GM21723 (cell line): ENCODE measurements around the gene PDZD2.

Experiments
- ATAC-seq: cut with Tn5 transposase; IDR thresholded peaks from one replicate; pipeline ENCODE4 v1.9.1; 2021; ENCODE audit warnings: mild to moderate bottlenecking, moderate library complexity; ENCODE audit not compliant: unreplicated experiment

PDZD2 gene

DNA sequence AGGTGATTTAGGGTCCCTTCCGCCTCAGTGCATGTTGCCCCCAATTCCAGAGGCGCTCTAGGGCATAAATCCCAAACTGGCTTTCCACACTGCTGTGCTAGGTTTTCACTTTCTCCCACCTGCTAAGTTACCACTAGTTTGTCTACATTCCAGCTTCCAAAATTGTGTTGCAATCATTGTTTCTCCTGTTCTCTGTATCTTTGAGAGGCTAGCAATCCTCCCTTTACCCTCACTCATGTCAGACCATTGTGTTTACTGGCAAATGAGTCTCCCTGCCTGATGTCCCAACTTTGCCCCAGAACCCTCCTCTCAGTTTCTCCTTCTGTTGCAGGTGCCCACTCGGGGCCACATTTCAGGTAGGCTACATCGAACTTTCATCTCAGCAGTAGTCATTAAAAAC is 221.3 kb downstream of the PDZD2 start:
- ATAC-seq: no peak

DNA sequence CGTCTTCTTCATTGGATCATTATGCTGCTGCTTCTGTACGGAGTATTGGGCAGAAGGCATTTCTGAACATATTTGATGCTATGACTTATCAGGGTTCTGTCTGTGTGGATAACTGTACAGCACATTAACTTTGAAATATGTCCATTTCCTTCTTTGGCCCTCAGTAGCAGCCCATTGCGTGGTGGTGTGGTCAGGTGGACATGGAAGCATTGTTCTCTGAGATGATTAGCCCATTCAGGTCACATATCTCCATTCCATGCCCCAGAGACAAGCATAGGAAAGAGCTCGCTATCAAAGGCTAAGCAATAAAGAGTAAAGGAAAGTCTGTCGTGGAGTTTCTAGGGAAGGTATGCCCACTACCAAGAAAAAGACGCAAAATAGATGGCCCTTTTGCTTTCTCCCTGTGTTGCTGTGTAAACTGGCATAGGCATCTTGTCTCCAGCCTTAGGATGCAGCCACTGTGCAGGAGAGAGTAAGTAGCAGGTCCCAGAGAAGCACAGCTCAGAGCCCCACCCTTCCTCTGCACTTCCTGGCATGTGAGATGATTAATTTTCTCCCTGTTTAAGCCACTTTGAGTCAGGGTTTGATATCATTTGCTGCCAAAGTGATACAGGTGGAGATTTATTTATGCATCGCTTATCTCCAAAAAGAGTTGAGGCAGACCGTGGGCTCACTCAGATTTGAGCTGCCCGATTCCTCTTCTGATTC is 221.9 kb downstream of the PDZD2 start:
- ATAC-seq: no peak

DNA sequence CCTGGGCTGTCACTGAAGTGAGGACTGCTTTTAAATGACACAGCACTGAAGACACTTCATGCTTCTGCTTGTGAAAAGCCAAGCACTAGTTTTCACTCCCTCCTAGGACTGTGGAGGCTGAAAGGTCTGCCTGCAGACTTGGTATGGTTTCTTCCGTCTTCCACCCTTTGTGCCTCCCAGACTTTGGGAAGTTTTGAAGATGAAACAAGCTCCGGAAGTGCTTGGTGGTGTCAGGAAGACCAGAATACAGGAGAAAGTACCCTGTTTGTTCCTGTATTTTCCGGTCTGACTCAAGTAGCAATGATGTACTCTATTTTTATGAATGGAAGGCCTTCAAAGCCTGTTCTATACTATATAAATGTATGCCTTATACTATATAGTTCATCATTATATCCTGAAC is 222.7 kb downstream of the PDZD2 start:
- ATAC-seq: no peak

DNA sequence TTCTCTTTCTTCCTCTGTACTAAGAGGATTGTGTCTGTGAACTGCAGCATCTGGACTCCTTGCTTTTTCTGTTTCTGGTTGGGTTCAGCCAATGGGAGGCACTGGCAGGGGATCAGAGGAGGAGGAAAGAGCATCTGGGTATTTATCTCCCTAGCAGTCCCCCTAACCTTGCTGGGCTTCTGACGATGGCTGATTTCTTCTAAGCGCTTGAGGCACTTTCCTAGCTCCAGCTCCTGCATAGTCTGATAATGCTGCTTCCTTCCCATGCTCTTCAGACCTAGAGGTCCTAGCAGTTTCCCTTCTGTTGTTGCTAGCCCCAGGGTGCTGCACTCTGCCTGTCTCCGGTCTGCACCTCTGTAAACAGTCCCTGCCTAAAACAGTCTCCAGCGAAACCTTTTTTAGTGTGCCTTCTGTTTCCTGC is 225.1 kb downstream of the PDZD2 start:
- no peak for ATAC-seq

DNA sequence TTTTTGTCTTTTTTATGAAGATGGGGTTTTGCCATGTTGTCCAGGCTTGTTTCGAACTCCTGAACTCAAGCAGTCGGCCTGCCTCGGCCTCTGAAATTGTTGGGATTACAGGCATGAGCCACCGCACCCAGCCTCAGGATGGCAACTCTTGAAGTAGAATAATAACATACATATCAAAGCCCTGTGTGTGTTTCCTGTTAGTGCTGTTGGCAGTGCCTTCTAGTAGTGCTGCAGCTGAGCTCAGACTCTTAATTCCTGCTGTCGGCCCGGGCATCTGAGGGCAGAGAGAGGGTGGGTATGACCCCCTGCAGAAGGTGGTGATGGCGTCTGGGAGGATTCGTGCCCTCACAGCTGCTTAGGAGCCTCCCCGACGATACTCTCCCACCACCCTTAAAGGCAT is 227.2 kb downstream of the PDZD2 start:
- no peak for ATAC-seq

DNA sequence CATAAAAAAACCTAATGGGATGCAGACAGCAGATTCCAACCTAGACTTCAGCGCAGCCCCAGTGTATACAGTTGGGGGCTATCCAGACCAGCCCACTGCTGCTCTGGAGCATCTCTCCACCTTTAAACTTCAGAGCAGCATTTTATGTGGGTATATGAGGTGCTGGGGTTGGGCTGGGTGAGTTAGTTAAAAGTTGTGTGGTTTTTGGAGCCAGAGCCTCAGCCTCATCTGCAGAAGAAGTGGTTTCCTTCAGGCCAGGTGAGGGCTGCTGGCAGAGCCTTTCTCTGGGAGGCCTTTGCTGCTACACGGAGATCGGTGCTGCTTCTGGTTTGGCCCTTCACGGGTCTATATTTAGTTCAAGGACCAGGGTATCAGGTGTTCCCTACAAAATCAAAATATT is 228.3 kb downstream of the PDZD2 start:
- no peak for ATAC-seq

DNA sequence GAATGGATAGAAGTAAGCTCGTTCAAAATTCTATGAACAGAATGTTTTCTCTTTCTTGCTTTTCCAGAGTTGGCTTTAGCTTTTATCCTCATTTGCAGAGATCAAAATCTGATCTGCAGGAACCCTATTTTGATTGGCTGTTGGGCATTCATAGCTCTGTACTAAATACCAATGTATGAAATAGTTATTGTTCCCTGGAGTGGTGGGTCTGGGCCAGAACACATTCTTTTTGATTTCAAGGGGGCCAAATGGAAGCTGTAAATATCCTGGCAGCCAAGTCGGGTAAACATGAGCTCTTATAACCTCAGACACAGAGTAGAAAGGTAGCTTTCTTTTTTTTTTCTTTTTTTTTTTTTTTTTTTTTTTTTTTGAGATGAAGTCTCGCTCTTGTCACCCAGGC is 241.5 kb downstream of the PDZD2 start:
- no peak for ATAC-seq

DNA sequence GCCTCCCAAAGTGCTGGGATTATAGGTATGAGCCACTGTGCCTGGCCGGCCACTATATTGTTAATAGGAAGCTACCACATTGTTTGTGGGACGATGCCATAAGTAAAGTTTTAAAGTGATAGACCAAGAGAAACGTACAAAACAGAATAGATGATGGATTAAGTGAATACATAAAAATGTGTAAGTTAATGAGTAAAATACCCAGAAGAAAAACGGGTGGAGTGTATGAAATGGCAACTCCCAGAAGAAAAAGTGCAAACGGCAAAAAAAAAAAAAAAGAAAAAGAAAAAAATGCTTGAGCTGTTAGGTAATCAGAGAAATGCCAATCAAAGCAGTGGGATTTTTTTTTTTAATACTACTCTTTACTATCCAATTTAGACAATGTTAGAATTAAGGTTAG is 246.0 kb downstream of the PDZD2 start:
- no peak for ATAC-seq

DNA sequence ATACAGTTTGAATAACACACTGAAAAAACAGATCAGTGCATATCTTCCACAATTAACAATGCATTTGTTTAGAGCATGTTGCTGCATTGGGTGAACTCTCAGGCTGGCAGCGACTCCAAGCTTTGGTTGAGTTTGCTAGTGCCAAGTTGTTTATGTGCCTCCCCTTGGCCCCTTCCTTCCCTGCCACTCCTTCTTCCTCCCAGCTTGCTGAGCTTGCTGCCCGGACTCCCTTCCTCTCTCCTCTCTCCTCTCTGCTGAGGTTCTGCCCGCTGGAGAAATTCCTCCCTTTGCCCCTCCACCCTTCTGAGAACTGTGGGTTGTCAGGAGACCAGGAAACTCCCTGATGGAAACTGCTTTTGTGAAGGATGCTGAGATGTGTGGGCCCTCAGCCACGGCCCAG is 247.3 kb downstream of the PDZD2 start:
- no peak for ATAC-seq

DNA sequence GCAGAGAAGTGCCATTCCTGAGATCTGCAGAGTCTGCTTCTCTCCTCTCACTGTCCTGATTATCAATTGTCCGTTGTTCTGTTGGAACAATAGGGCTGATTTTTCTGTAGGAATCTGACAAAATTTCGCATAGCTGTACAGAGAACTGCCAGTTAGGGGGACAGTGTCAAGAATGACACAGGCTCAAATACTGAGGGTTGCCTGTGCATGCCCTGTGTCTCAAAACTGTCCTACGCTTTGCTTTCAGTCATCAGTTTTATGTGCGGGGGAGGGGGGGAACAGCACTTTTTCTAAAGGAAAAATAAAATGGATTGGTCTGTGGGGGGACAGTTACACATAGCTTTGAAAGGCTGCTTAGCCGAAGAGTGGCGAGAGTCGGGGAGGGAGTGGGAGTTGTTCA is 248.6 kb downstream of the PDZD2 start:
- no peak for ATAC-seq

DNA sequence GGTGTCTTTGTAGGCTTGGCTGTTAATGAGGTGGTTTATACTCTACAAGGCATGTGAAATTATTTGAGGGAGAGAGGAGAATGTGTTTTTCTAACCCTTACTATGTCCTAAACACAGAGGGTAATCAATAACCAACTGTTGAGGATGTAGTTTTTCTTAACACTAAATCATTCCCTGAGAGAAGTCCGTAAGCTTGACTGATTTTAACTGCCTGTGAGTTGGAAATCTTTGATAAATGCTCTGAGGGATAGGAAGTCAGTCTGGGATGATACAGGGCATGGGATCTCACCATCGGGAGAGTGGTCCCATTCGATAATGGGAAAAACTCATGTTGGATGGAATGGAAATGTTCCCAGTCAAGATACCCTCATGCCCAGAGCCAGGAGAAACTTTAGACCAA is 249.6 kb downstream of the PDZD2 start:
- ATAC-seq: no peak

DNA sequence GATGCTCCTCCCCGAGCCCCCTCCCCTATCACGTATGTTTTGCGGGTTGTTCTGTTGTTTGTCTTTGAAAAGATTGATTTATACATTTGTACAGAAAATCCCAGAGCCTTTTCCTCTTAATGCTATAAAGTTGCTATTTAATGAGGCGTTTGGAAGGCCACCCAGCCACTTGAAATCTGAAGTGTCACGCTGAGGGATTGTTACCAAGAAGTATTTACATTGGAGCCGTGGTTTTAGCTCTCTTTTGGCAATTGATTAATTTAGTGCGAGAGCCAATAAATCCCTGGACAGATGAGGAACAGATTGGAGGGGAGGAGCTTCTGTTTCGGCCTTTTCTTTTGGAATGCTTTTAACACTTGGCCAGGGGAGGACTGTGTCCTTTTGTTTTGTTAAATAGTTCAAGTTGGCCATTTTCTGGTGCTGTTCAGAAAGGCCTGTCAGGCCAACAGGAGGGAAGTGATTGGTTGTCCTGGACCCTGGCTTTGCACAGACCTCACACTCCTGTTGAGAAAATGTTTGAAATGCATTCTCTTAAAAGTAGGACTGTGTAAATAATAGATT is 250.2 kb downstream of the PDZD2 start:
- ATAC-seq: no peak

DNA sequence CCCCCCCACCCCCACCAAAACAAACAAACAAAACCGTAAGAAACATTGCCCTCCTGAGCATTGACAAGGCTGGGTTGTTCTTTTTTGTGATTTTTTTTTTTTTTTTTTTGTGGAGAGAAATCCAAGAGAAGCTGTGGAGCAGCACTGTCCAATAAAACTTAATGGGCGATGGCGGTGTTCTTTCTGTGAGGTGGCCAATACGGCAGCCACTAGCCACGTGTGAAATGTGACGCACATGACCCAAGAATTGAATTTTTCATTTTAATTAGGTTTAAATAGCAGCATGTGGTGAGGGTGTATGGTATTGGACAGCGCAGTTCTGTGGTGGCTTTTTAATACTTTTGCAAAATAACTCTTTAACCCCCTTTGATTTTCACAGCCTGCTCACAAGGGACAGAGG is 251.1 kb downstream of the PDZD2 start:
- no peak for ATAC-seq

DNA sequence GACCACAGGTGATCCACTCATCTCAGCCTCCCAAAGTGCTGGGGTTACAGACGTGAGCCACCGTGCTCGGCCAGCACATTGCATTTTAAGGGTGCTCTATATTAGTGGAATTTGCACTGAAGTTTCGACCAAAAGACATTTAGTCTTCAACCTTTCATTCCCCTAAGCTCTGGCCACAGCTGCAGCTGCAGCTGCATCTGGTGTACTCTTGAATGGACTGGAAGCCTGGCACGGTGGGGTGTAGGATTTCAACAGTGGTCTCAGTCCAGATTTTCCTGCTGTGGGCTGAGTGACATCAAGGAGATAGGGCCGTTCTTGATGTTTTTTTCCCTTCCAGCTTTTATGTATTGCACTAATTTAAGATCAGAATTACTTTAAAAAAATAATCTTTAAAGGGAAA is 255.2 kb downstream of the PDZD2 start:
- ATAC-seq: no peak

DNA sequence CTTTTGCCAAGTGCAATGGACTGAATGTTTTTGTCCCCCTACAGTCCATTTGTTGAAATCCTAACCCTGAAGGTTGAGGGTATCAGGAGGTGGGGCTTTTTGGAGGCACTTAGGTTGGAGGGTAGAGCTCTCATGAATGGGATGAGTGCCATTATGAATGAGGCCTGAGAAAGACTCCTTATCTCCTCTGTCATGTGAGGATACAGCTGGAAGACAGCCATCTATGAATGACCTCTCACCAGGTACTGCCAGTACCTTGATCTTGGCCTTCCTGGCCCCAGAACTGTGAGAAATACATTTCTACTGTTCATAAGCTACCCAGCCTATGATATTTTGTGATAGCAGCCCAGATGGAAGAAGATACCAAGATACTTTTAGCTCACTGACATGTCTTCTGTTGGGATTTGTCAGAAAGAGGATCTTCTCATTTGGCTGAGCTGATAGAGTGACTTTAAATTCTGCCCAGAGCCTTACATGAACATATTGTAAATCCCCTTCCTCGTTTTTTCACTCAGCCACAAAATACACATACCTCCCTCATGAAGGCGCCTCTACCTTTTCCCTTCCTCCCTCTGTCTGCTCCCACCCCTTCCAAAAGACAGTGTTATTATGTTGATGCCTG is 256.4 kb downstream of the PDZD2 start:
- no peak for ATAC-seq

DNA sequence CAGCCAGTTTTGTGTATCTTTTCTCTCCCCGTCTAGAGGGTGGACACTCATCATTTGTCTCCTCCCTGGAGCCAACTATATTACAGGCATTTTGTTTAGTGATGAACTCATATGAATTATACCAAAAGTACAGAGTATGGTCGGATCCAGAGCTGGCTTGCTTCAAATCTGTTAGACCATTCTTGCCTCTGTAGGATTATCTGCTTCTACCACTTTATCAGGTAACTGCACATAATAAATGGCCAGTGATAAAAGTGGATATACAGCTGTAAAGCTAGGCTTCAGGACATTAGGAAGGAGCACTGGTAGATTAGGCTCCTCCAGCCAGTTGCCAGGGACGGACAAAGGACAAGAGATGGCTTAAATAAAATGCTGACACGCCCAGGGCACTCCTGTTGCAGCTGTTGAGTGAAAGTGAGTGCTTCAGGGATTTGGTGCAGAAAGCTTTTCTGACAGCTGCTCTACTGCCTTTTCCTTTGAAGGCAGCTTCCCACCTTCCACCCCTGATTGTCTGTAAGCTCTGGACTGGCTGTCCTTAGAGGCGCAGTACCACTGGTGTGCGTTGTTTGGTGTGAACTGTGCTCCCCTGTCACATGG is 259.2 kb downstream of the PDZD2 start:
- ATAC-seq: no peak

DNA sequence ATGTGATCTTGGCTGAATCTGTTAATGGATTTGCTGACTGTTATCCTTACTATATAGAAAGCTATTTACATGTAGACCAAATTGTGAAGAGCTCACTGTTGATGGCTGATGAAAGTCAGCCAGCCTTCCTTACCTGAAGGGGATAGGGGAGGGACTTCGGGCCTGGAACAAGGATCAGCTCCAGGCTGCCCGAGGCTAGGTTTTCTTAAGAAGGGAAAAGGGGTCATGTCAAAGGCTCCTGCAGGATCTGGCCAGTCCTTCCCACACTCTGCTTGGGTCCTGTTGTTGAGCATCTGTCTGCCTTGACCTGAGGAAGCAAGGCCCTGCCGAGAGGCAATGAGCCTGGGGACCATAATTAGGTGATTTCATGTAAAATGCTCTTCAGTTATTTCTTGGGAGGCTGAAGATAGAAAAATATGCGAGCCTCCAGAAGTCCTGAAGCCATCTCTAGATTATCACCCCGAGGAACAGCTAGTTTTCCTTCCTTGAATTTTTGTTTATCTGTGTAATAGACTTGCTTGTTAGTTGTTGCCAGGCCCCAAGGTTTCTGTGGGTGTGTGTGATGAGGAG is 261.4 kb downstream of the PDZD2 start:
- ATAC-seq: no peak

DNA sequence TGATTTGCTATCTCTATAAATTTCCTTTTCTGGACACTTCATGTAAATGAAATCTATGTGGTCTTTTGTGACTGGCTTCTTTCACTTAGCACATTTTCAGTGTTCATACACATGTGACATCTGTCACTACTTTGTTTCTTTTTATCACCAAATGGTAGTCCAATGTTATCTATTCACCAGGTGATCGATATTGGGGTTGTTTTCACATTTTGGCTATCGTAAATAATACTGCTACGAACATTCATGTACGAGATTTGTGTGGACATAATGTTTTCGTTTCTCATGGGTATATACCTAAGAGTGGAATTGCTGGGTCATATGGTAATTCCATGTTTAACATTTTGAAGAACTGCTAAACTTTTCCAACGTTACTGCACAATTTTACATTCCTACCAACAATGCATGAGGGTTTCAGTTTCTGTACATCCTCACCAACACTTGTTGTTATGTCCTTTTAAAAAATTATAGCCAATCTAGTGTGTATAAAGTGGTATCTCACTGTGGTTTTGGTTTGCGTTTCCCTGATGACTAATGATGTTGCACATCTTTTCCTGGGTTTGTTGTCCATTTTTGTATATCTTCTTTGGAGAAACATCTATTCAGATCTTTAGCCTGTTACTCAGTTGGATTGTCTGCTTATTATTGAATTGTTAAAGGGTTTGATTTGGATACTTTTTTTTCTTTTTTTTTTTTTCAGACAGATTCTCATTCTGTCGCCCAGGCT is 263.0 kb downstream of the PDZD2 start:
- ATAC-seq: no peak

DNA sequence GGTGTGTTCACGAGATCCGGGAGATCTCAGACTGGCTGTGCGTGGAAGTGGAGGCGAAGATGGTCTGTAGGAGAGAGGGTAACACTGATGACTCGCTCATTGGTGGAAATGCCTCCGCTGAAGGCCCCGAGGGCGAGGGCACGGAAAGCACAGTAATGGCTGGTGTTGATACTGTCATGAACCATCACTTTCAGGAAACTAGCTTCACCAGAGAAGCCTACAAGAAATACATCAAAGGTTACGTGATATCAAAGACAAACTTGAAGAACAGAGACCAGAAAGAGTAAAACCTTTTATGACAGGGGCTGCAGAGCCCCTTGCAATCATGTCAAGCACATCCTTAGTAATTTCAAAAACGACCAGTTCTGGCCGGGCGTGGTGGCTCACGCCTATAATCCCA is 269.5 kb downstream of the PDZD2 start:
- ATAC-seq: no peak

DNA sequence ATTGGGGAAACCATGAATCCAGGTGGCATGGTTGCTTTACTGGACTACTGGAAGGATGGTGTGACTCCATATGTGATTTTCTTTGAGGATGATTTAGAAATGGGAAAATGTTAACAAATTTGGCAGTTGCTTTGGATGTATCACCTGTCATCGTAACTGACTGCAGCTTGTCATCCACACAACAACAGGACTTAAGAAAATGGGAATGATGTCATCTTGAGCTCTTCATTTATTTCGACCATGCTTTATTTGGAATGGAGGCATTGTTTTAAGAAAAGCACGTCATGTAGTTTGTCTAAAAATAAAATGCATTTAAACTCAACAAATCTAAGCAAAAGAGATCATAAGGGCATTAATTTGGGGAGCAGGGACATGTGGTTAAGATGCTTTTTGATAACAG is 270.1 kb downstream of the PDZD2 start:
- ATAC-seq: no peak
